ENCODE measurements around the gene GRIK5.

DNA sequence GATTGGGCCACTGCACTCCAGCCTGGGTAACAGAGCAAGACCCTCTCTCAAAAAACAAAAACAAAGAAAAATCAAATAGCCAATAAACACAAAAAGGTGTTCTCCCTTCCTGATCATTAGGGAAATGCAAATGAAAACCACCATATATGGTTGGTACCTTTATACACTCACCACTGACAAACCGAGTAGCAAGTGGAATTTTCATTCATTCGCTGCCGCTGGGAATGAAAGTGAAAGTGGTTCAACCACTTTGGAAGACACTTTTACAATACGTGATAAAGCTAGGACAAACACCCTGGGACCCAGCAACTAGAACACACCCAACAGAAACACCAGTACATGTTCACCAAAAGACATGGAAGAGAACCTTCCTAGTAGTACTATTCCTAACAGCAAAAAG lies 21.0 kb downstream of the GRIK5 start:
- TF ChIP-seq, protein P1, sequence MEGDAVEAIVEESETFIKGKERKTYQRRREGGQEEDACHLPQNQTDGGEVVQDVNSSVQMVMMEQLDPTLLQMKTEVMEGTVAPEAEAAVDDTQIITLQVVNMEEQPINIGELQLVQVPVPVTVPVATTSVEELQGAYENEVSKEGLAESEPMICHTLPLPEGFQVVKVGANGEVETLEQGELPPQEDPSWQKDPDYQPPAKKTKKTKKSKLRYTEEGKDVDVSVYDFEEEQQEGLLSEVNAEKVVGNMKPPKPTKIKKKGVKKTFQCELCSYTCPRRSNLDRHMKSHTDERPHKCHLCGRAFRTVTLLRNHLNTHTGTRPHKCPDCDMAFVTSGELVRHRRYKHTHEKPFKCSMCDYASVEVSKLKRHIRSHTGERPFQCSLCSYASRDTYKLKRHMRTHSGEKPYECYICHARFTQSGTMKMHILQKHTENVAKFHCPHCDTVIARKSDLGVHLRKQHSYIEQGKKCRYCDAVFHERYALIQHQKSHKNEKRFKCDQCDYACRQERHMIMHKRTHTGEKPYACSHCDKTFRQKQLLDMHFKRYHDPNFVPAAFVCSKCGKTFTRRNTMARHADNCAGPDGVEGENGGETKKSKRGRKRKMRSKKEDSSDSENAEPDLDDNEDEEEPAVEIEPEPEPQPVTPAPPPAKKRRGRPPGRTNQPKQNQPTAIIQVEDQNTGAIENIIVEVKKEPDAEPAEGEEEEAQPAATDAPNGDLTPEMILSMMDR (IDR thresholded peaks at IDR 0.05), result no peak
- TF ChIP-seq POLR2A (IDR thresholded peaks at IDR 0.05), result no peak

Data from esophagus squamous epithelium (tissue), 4 donors.